HG02759 (cell line): ENCODE results near the gene GSTT2B.
"Not testable (repeated sequence)": the region's sequence is repeated elsewhere in the genome, so short reads cannot be mapped to it uniquely, and the experiment has no call there.

Experiments
- ATAC-seq: cut with Tn5 transposase; IDR thresholded peaks from one replicate; pipeline ENCODE4 v1.9.1; 2021; ENCODE audit warnings: mild to moderate bottlenecking, moderate library complexity; ENCODE audit not compliant: unreplicated experiment

Gene GSTT2B

DNA sequence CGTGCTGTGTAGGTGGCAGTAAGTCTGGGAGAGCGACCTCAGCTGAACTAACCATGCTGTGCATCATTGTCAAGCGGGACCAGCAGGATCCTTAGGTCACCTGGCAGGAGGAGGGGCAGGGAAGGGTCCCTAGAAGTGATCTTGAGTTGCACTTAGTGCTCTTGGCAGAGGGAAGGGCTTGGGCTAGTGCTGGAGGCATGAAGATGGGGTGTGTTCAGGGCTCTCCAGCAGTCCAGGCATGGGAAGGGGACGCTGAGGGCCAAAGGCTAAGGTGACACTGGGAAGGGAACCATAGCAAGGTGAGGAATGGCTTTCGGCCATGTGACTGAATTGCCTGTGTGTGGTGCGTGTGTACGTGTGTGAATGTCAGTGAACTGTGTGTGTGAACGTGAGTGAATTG lies 25.1 kb upstream of the GSTT2B start:
- not testable (repeated sequence) for ATAC-seq

GRCh38 chr22:23984430-23984829 lies 23.4 kb upstream of the GSTT2B start:
- no peak for ATAC-seq

GRCh38 chr22:23980567-23980966 lies 19.6 kb upstream of the GSTT2B start:
- ATAC-seq: not testable (repeated sequence)

DNA sequence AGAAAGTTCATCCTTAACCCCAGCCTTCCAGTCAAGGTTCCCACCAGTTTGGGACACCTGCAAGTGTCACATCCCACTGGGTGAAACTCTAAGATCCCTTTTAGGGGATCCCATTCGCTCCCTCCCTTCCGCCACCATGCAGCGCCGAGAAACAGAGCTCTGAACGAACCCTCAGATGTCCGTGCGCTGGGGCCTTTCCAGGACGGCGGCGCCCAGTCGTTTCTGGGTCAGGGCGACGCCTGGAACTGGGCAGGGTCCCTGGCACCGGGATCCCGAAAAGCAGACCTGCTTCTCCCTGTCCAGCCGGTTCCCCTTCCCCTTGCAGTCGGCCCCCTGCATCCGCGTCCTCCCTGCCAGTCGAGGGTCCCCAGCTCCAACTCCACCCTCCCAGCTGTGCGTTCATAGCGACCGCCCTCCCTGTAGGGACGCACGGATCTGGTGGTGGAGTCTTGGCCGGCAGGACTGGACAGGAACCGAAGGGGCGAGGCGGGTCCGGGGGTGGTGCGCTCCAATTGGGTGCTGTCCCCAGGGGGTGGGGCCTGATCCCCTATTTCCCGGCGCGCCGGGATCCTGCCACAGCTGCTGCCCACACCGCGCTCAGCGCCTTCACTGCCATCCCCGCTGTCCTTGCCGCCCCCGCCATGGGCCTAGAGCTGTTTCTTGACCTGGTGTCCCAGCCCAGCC lies 18.7 kb upstream of the GSTT2B start, which contains the start of gene GSTT2:
Gene GSTT2, plus strand, starts transcription at position 578 of the 684 bp plus-strand sequence.
- not testable (repeated sequence) for ATAC-seq

DNA sequence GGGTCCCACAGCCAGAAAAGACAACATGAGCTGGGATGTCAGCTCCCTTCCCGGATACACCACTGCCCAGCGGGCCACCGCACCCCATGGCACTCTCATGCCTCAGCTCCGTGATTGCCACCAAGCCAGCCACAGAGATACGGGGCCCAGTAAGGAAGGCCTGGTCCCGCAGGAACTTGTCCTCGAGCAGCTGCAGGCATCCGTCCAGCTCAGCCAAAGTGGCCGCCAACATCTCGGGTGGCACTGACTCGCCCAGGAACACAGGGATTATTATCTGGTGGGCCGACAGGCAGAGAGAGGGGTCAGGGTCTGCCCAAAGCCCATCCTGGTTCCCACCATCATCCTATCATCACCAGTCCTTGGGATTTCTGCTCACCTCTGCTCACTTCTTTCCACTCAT lies 16.3 kb upstream of the GSTT2B start:
- not testable (repeated sequence) for ATAC-seq

GRCh38 chr22:23974836-23975352 lies 13.9 kb upstream of the GSTT2B start:
- ATAC-seq: peak; percentile 37

- peak; percentile 93 for ATAC-seq
Observed at GRCh38 chr22:23974345-23974744, 13.3 kb upstream of the GSTT2B start, which contains the start of gene DDT. Gene DDT, minus strand, starts transcription at chr22:23974441. Its CDS starts 27 bp downstream, at chr22:23974414.

GRCh38 chr22:23971927-23972326 lies 10.9 kb upstream of the GSTT2B start:
- not testable (repeated sequence) for ATAC-seq

- ATAC-seq: no peak
Observed at GRCh38 chr22:23970816-23971486, 10.0 kb upstream of the GSTT2B start.

- no peak for ATAC-seq
Observed at GRCh38 chr22:23970201-23970641, 9.2 kb upstream of the GSTT2B start.

DNA sequence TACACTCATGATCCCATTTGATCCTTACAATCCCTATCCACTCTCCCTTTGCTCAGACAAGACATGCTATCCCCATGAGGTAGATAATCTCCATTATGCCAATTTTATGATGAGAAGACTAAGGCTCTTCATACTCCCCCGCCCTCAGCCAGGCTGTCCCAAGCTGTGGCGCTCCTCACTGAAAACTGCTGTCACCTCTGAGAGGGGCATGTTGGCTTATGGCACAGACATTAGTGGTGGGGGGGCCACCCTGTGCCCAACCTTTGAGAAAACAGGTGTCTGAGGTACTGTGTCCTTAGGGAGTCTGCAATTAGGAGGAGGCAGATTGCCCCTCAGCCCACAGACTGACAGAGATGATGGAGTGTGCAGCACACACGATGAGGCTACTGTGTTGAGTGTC lies 8.1 kb upstream of the GSTT2B start:
- ATAC-seq: no peak

DNA sequence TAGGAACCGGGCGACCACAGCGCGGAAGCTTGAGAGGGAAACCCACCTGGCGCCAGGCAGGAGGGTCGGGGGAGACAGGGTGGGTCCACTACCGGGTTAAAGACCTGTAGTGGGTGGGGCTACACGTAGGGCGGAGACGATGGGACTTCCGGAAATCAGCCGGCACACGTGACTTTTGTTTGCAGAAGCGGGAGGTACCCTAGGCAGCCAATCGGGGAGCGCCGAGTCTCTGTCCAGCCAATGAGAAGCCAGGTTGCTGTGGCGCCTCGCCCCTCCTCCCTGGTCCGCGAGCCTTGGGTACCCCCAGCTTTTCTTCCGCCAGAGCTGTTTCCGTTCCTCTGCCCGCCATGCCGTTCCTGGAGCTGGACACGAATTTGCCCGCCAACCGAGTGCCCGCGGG lies 5.6 kb upstream of the GSTT2B start, which contains the start of gene DDTL:
Gene DDTL, plus strand, starts transcription at position 321 of the 400 bp plus-strand sequence. Its CDS starts 27 bp downstream, at position 348.
- peak; percentile 95 for ATAC-seq

DNA sequence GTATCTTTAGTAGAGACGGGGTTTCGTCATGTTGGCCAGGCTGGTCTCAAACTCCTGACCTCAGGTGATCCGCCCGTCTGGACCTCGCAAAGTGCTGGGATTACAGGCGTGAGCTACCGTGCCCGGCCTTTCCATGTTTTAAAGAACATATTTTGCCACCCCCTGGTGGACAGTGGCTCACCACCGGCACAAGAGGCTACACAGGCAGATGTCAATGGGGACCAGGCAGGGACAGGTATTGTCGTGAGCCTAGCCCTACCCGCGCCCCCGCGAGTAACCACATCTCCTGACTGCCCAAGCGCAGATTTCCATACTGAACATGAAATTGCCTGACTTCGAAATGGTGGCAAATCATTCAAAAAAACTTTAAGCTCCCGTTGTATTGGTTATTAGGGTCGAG lies 5.1 kb upstream of the GSTT2B start:
- peak; percentile 23 for ATAC-seq

- not testable (repeated sequence) for ATAC-seq
Observed at GRCh38 chr22:23956301-23956900, 4.6 kb downstream of the GSTT2B start.

DNA sequence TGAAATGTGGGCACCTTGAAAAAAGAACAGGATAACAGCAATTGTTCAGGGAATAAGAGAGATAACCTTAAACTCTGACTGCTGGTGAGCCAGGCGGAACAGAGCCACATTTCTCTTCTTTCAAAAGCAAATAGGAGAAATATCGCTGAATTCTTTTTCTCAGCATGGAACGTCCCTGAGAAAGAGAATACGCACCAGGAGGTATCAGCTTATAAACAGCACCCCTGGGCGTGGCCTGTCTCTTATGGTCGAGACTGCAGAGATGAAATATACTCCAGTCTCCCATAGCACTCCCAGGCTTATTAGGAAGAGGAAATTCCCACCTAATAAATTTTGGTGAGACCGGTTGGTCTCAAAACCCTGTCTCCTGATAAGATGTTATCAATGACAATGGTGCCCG lies 5.1 kb downstream of the GSTT2B start:
- ATAC-seq: not testable (repeated sequence)

GRCh38 chr22:23954991-23955305 lies 6.0 kb downstream of the GSTT2B start:
- ATAC-seq: not testable (repeated sequence)

DNA sequence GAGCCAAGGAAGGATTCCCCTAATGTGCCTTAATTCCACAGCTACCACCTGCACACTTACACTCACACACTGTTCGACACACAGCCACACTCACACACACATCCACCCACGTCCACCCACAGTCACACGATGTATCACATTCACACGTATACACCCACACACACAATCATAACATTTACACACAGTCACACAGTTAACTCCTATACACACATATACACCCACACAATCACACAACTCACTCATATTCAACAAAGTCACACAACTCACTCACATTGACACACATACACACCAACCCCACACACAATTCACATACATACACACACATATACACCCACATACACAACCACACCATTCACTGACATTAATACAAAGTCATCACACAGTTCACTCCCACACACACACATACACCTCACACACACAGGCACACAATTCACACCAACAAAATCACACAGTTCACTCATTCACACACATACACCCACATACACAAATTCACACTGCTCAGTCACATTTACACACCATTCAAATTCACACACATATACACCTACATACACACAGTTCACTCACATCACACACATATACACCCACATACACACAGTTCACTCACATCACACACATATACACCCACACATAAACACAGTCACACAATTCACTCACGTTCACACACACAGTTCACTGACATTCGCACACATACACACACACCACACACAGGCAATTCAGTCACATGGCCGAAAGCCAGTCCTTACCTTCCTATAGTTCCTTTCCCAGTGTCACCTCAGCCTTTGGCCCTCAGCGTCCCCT lies 6.6 kb downstream of the GSTT2B start:
- ATAC-seq: not testable (repeated sequence)

DNA sequence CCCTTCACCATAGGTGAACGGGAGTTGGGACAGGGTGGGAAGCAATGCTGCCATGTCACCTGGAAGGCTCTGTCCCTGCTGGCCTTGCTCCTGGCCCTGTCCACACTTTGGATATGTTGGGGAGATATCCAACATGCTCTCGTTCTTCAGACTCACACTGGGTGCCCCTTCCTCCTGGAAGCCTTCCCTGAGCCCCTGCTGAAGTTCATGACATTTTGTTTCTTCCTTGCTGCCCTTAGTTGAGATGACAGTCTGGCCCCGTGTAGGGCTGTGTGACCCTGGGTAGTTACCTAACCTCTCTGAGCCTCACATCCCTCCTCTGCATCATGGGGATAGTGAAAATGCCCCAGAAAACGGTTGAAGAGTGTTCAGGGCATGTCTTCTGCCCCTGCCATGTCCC lies 7.5 kb downstream of the GSTT2B start:
- not testable (repeated sequence) for ATAC-seq

GRCh38 chr22:23952794-23953405 lies 8.1 kb downstream of the GSTT2B start:
- ATAC-seq: not testable (repeated sequence)

DNA sequence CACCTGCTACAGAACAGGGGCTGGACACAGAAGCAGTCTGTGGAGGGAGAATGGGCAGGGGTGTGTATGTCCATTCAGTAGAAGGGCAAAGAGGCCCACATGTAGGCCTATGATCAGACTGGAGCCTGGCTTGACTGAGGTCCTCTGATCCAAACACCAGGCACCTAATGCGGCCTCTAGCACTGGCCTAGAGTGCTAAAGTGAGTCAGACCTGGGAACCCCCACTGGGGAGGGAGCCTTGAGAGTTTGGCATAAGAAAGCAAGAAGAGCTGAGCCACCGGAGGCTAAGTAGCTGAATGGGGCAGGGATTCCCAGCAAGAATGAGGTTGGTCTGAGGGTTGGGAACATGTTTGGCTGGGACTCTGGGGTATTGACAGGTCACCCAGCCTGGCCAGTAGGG lies 9.6 kb downstream of the GSTT2B start:
- ATAC-seq: not testable (repeated sequence)
